ENCODE data around the gene COL6A1.

- no peak for TF ChIP-seq POLR2A (IDR thresholded peaks at IDR 0.05)
- no peak for TF ChIP-seq CTCF (IDR thresholded peaks at IDR 0.05)
Observed at GRCh38 chr21:45993210-45994085, 11.9 kb downstream of the COL6A1 start.
